Stomach (tissue), 4 donors: ENCODE data around the gene FUS.

Experiments used
- CTCF ChIP-seq, 7 experiments: fragments of 450-650 bp in 4 of 7; fragments of 200-600 bp in 3 of 7; sonication (generic) in 3 of 7; IDR thresholded peaks; one replicate each; pipeline ENCODE4 v1.5.1; 2016 to 2019; ENCODE audit warnings: antibody characterized with exemption in 7 of 7, control low read depth in 2 of 7, mild to moderate bottlenecking in 1 of 7
- EP300 ChIP-seq: sonication (generic); formaldehyde crosslinking; IDR thresholded peaks from one replicate; pipeline ENCODE4 v1.6.1; 2017; ENCODE audit warnings: antibody characterized with exemption
- POLR2A ChIP-seq, 4 donors: fragments of 450-650 bp; IDR thresholded peaks; one replicate each; pipeline ENCODE4 v1.6.1; 2016; ENCODE audit warnings: antibody characterized with exemption in 4 of 4, control low read depth in 2 of 4, mild to moderate bottlenecking in 1 of 4, moderate library complexity in 1 of 4
- POLR2AphosphoS5 ChIP-seq, 3 donors: sonication (generic); formaldehyde crosslinking; IDR thresholded peaks; one replicate each; pipeline ENCODE4 v1.6.1; 2016; ENCODE audit warnings: antibody characterized with exemption in 3 of 3

GRCh38 chr16:31223044-31223443, 43.1 kb downstream of the FUS start:
- TF ChIP-seq POLR2A (IDR thresholded peaks at IDR 0.05) = no peak
- TF ChIP-seq CTCF (IDR thresholded peaks at IDR 0.05) = no peak
- no peak for TF ChIP-seq POLR2AphosphoS5 (IDR thresholded peaks at IDR 0.05)
- TF ChIP-seq EP300 = no peak
